Body of pancreas (tissue), 4 donors: ENCODE measurements around the gene CEP44.

Experiments used
- POLR2A ChIP-seq, 3 donors: fragments of 450-650 bp; IDR thresholded peaks; one replicate each; pipeline ENCODE4 v1.6.1; 2016; ENCODE audit warnings: antibody characterized with exemption in 3 of 3, mild to moderate bottlenecking in 2 of 3
- TF ChIP-seq, protein P1 (sequence below), 7 experiments: fragments of 450-650 bp in 4 of 7; fragments of 200-600 bp in 3 of 7; sonication (generic) in 3 of 7; IDR thresholded peaks; one replicate each; pipeline ENCODE4 v1.5.1; 2016 to 2019; ENCODE audit warnings: antibody characterized with exemption in 7 of 7

DNA sequence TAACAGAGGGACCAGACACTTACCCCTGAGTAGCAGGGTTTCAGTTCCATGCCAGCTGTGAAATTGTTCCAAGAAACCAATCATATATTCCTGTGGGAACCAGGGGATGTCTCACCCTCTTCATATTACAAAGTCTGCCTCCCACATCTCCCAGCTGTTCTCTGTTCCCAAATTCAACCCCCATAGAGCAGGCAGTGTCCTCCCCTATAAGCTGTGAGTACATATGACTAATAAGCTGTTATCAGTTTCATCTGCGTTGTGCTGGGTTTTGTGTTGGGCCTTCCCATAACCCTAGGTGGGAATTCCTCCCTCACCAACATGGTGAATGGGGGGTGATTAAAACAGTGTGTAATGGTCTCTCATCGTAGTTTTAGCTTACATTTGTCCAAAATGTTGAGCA lies 41.0 kb downstream of the CEP44 start:
- TF ChIP-seq, protein P1, sequence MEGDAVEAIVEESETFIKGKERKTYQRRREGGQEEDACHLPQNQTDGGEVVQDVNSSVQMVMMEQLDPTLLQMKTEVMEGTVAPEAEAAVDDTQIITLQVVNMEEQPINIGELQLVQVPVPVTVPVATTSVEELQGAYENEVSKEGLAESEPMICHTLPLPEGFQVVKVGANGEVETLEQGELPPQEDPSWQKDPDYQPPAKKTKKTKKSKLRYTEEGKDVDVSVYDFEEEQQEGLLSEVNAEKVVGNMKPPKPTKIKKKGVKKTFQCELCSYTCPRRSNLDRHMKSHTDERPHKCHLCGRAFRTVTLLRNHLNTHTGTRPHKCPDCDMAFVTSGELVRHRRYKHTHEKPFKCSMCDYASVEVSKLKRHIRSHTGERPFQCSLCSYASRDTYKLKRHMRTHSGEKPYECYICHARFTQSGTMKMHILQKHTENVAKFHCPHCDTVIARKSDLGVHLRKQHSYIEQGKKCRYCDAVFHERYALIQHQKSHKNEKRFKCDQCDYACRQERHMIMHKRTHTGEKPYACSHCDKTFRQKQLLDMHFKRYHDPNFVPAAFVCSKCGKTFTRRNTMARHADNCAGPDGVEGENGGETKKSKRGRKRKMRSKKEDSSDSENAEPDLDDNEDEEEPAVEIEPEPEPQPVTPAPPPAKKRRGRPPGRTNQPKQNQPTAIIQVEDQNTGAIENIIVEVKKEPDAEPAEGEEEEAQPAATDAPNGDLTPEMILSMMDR (IDR thresholded peaks at IDR 0.05): no peak
- no peak for TF ChIP-seq POLR2A (IDR thresholded peaks at IDR 0.05)
